ENCODE data around the gene LRP3. TPM values are rescaled to one million over a fixed set of nuclear protein-coding genes. Genes with fewer than 3 reads are reported as not detected.

Gene LRP3
- polyA plus RNA-seq, 3 donors = 1.4 to 11.9 (median 4.1) TPM

DNA sequence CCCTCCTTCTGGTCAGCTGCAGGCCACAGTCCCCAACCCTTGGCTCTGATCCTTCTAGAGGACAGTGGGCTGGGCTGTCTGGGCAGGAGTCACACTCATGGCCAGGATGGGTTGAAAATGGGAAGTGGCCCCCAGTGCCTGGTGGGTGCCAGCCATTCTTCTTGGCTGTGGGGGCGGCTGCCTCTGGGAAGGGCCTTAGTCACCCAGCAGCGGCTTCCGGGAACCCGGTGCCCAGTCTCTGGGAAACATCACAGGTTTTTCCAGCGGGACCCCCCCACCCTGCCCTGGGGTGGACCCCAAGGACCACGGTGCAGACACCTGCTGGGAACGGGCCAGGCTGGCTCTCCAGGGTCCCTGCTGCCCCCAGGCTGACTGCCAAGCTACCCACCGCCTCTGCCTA lies 58.8 kb downstream of the LRP3 start:
- Mint-ChIP-seq H3K4me3 (no peak overlapping the region), H3K36me3 (no peaks in the 10 kb centered on the region), H3K27me3 (ENCODE audit: low read depth in 3 of 3) (no peaks in the 10 kb centered on the region), H3K9me3 (peaks cover 0 to 4% (median under 1%) of the 10 kb centered on the region in 7 donors), H3K4me1 (peaks cover 33% of the 10 kb centered on the region), H3K27ac (no peak overlapping the region)
- no peak overlapping the region for H3K4me3 ChIP-seq (replicated peaks in 1 of 3; ENCODE audit: low read depth in 2 of 3, low read length in 3 of 3)
- TF ChIP-seq, protein P1, sequence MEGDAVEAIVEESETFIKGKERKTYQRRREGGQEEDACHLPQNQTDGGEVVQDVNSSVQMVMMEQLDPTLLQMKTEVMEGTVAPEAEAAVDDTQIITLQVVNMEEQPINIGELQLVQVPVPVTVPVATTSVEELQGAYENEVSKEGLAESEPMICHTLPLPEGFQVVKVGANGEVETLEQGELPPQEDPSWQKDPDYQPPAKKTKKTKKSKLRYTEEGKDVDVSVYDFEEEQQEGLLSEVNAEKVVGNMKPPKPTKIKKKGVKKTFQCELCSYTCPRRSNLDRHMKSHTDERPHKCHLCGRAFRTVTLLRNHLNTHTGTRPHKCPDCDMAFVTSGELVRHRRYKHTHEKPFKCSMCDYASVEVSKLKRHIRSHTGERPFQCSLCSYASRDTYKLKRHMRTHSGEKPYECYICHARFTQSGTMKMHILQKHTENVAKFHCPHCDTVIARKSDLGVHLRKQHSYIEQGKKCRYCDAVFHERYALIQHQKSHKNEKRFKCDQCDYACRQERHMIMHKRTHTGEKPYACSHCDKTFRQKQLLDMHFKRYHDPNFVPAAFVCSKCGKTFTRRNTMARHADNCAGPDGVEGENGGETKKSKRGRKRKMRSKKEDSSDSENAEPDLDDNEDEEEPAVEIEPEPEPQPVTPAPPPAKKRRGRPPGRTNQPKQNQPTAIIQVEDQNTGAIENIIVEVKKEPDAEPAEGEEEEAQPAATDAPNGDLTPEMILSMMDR (IDR thresholded peaks at IDR 0.05) = no peak
- H3K9ac ChIP-seq (ENCODE audit: insufficient read depth, low read length, poor library complexity, severe bottlenecking) = no peak overlapping the region
- no peak overlapping the region for H3K27ac ChIP-seq (ENCODE audit: low read depth in 1 of 2, low read length in 2 of 2)
- DNase-seq = peak; percentile 50 to 79 (median 74)
- H2AFZ ChIP-seq (ENCODE audit: insufficient read depth, low read depth, low read length, poor library complexity, severe bottlenecking) = no peak overlapping the region
- peaks cover 48 to 51% of the 10 kb centered on the region in 2 donors for H3K4me1 ChIP-seq (ENCODE audit: control insufficient read depth in 1 of 2, insufficient read depth in 2 of 2, low read length in 2 of 2)
- no peaks in the 10 kb centered on the region for H3K27me3 ChIP-seq (ENCODE audit: control insufficient read depth in 2 of 2, insufficient read depth in 2 of 2, low read length in 2 of 2)
- H3K79me2 ChIP-seq (ENCODE audit: insufficient read depth, low read length) = no peaks in the 10 kb centered on the region
- H3K9me3 ChIP-seq (replicated peaks in 1 of 2; ENCODE audit: control insufficient read depth in 1 of 2, insufficient read depth in 1 of 2, low read length in 2 of 2) = peaks cover 0 to 4% of the 10 kb centered on the region in 2 donors
- H3K4me2 ChIP-seq (replicated peaks; ENCODE audit: extremely low read depth, low read length, poor library complexity, severe bottlenecking) = no peak overlapping the region
- H4K20me1 ChIP-seq (ENCODE audit: insufficient read depth, low read length) = no peaks in the 10 kb centered on the region
- intact Hi-C loops (cut with micrococcal nuclease) = no loop called here
- WGBS (ENCODE audit: insufficient coverage) = 41% methylated on average over 7 of the region's 8 CpGs
- H3K36me3 ChIP-seq (replicated peaks in 1 of 2; ENCODE audit: control insufficient read depth in 1 of 2, insufficient read depth in 2 of 2, low read length in 2 of 2) = no peaks in the 10 kb centered on the region

GRCh38 chr19:33254245-33254824 lies 60.2 kb downstream of the LRP3 start:
- Mint-ChIP-seq H3K27ac (no peak overlapping the region), H3K4me3 (no peak overlapping the region), H3K9me3 (peaks cover 0 to 5% (median 2%) of the 10 kb centered on the region in 7 donors), H3K27me3 (ENCODE audit: low read depth in 3 of 3) (no peaks in the 10 kb centered on the region), H3K36me3 (no peaks in the 10 kb centered on the region), H3K4me1 (peaks cover 25% of the 10 kb centered on the region)
- Histone ChIP-seq H3K36me3 (replicated peaks in 1 of 2; ENCODE audit: control insufficient read depth in 1 of 2, insufficient read depth in 2 of 2, low read length in 2 of 2) (no peaks in the 10 kb centered on the region), H3K27ac (ENCODE audit: low read depth in 1 of 2, low read length in 2 of 2) (no peak overlapping the region), H2AFZ (ENCODE audit: insufficient read depth, low read depth, low read length, poor library complexity, severe bottlenecking) (peak overlapping the region; percentile 45), H3K9me3 (replicated peaks in 1 of 2; ENCODE audit: control insufficient read depth in 1 of 2, insufficient read depth in 1 of 2, low read length in 2 of 2) (peaks cover 0 to 4% of the 10 kb centered on the region in 2 donors), H3K27me3 (ENCODE audit: control insufficient read depth in 2 of 2, insufficient read depth in 2 of 2, low read length in 2 of 2) (no peaks in the 10 kb centered on the region), H3K4me2 (replicated peaks; ENCODE audit: extremely low read depth, low read length, poor library complexity, severe bottlenecking) (no peak overlapping the region), H3K79me2 (ENCODE audit: insufficient read depth, low read length) (no peaks in the 10 kb centered on the region), H3K4me3 (replicated peaks in 1 of 3; ENCODE audit: low read depth in 2 of 3, low read length in 3 of 3) (no peak overlapping the region), H4K20me1 (ENCODE audit: insufficient read depth, low read length) (no peaks in the 10 kb centered on the region), H3K9ac (ENCODE audit: insufficient read depth, low read length, poor library complexity, severe bottlenecking) (no peak overlapping the region), H3K4me1 (ENCODE audit: control insufficient read depth in 1 of 2, insufficient read depth in 2 of 2, low read length in 2 of 2) (peaks cover 43% of the 10 kb centered on the region in 2 donors)
- DNase-seq = peak in 1 of 3 donors; percentile 16
- intact Hi-C loops (cut with micrococcal nuclease) = no loop called here
- TF ChIP-seq, protein P1 (IDR thresholded peaks at IDR 0.05) = no peak
- WGBS (ENCODE audit: insufficient coverage) = 55% methylated on average over 8 of the region's 13 CpGs

Data from CD14-positive monocyte (primary cell).